ENCODE results near the gene PADI4. TPM values are rescaled to one million over a fixed set of nuclear protein-coding genes. Genes with fewer than 3 reads are reported as not detected.

The PADI4 gene
- total RNA-seq, 1 experiment from 2014 or later, result 0.62 TPM

- H3K36me3 ChIP-seq (replicated peaks; ENCODE audit: control insufficient read depth, insufficient read depth, low read length), result no peaks in the 10 kb centered on the region
- no peaks in the 10 kb centered on the region for H3K27me3 ChIP-seq (ENCODE audit: control insufficient read depth, insufficient read depth, low read length)
- no peak overlapping the region for H3K4me3 ChIP-seq (ENCODE audit: insufficient read depth, low read depth, low read length)
- no peak for DNase-seq
These were observed 50.6 kb downstream of the PADI4 start for GRCh38 chr1:17358557-17358956.

GRCh38 chr1:17359031-17359430, 51.0 kb downstream of the PADI4 start:
- H3K27me3 ChIP-seq (ENCODE audit: control insufficient read depth, insufficient read depth, low read length), result no peaks in the 10 kb centered on the region
- H3K4me3 ChIP-seq (ENCODE audit: insufficient read depth, low read depth, low read length), result no peak overlapping the region
- DNase-seq, result peak; percentile 79
- H3K36me3 ChIP-seq (replicated peaks; ENCODE audit: control insufficient read depth, insufficient read depth, low read length), result no peaks in the 10 kb centered on the region

GRCh38 chr1:17359808-17360207, 51.8 kb downstream of the PADI4 start:
- Histone ChIP-seq H3K36me3 (replicated peaks; ENCODE audit: control insufficient read depth, insufficient read depth, low read length) (no peaks in the 10 kb centered on the region), H3K27me3 (ENCODE audit: control insufficient read depth, insufficient read depth, low read length) (no peaks in the 10 kb centered on the region), H3K4me3 (ENCODE audit: insufficient read depth, low read depth, low read length) (no peak overlapping the region)
- no peak for DNase-seq

GRCh38 chr1:17360272-17360956, 52.4 kb downstream of the PADI4 start:
- Histone ChIP-seq H3K27me3 (ENCODE audit: control insufficient read depth, insufficient read depth, low read length) (no peaks in the 10 kb centered on the region), H3K4me3 (ENCODE audit: insufficient read depth, low read depth, low read length) (no peak overlapping the region), H3K36me3 (replicated peaks; ENCODE audit: control insufficient read depth, insufficient read depth, low read length) (no peaks in the 10 kb centered on the region)
- DNase-seq, result no peak

GRCh38 chr1:17361687-17362086, 53.7 kb downstream of the PADI4 start:
- Histone ChIP-seq H3K27me3 (ENCODE audit: control insufficient read depth, insufficient read depth, low read length) (no peaks in the 10 kb centered on the region), H3K36me3 (replicated peaks; ENCODE audit: control insufficient read depth, insufficient read depth, low read length) (no peaks in the 10 kb centered on the region), H3K4me3 (ENCODE audit: insufficient read depth, low read depth, low read length) (no peak overlapping the region)
- no peak for DNase-seq

- Histone ChIP-seq H3K4me3 (ENCODE audit: insufficient read depth, low read depth, low read length) (no peak overlapping the region), H3K27me3 (ENCODE audit: control insufficient read depth, insufficient read depth, low read length) (no peaks in the 10 kb centered on the region), H3K36me3 (replicated peaks; ENCODE audit: control insufficient read depth, insufficient read depth, low read length) (no peaks in the 10 kb centered on the region)
- DNase-seq, result no peak
These were observed 55.4 kb downstream of the PADI4 start for GRCh38 chr1:17363351-17363750.

- no peak overlapping the region for H3K4me3 ChIP-seq (ENCODE audit: insufficient read depth, low read depth, low read length)
- H3K36me3 ChIP-seq (replicated peaks; ENCODE audit: control insufficient read depth, insufficient read depth, low read length), result no peaks in the 10 kb centered on the region
- DNase-seq, result no peak
- H3K27me3 ChIP-seq (ENCODE audit: control insufficient read depth, insufficient read depth, low read length), result no peaks in the 10 kb centered on the region
These were observed 55.8 kb downstream of the PADI4 start for GRCh38 chr1:17363771-17364170.

- DNase-seq, result no peak
- Histone ChIP-seq H3K27me3 (ENCODE audit: control insufficient read depth, insufficient read depth, low read length) (no peaks in the 10 kb centered on the region), H3K4me3 (ENCODE audit: insufficient read depth, low read depth, low read length) (no peak overlapping the region), H3K36me3 (replicated peaks; ENCODE audit: control insufficient read depth, insufficient read depth, low read length) (no peaks in the 10 kb centered on the region)
These were observed 57.3 kb downstream of the PADI4 start for GRCh38 chr1:17365293-17365692.

GRCh38 chr1:17369466-17369865, 61.5 kb downstream of the PADI4 start:
- no peak for DNase-seq
- Histone ChIP-seq H3K4me3 (ENCODE audit: insufficient read depth, low read depth, low read length) (no peak overlapping the region), H3K27me3 (ENCODE audit: control insufficient read depth, insufficient read depth, low read length) (no peaks in the 10 kb centered on the region), H3K36me3 (replicated peaks; ENCODE audit: control insufficient read depth, insufficient read depth, low read length) (no peaks in the 10 kb centered on the region)

- no peaks in the 10 kb centered on the region for H3K36me3 ChIP-seq (replicated peaks; ENCODE audit: control insufficient read depth, insufficient read depth, low read length)
- DNase-seq, result peak; percentile 86
- no peaks in the 10 kb centered on the region for H3K27me3 ChIP-seq (ENCODE audit: control insufficient read depth, insufficient read depth, low read length)
- H3K4me3 ChIP-seq (ENCODE audit: insufficient read depth, low read depth, low read length), result no peak overlapping the region
These were observed 62.6 kb downstream of the PADI4 start for GRCh38 chr1:17370618-17371017.

GRCh38 chr1:17371896-17372295, 63.9 kb downstream of the PADI4 start, which contains the start of gene PADI6:
Gene PADI6 (plus strand): TSS chr1:17372196. CDS start chr1:17372246, 50 bp downstream.
- H3K36me3 ChIP-seq (replicated peaks; ENCODE audit: control insufficient read depth, insufficient read depth, low read length), result no peaks in the 10 kb centered on the region
- H3K27me3 ChIP-seq (ENCODE audit: control insufficient read depth, insufficient read depth, low read length), result no peaks in the 10 kb centered on the region
- no peak within 1 kb of the TSS for H3K4me3 ChIP-seq (ENCODE audit: insufficient read depth, low read depth, low read length)
- no peak for DNase-seq

- Histone ChIP-seq H3K27me3 (ENCODE audit: control insufficient read depth, insufficient read depth, low read length) (no peaks in the 10 kb centered on the region), H3K36me3 (replicated peaks; ENCODE audit: control insufficient read depth, insufficient read depth, low read length) (no peaks in the 10 kb centered on the region), H3K4me3 (ENCODE audit: insufficient read depth, low read depth, low read length) (no peak overlapping the region)
- no peak for DNase-seq
These were observed 65.0 kb downstream of the PADI4 start for GRCh38 chr1:17372955-17373354.

- no peak for DNase-seq
- Histone ChIP-seq H3K27me3 (ENCODE audit: control insufficient read depth, insufficient read depth, low read length) (no peaks in the 10 kb centered on the region), H3K4me3 (ENCODE audit: insufficient read depth, low read depth, low read length) (no peak overlapping the region), H3K36me3 (replicated peaks; ENCODE audit: control insufficient read depth, insufficient read depth, low read length) (no peaks in the 10 kb centered on the region)
These were observed 67.7 kb downstream of the PADI4 start for GRCh38 chr1:17375651-17376050.

- Histone ChIP-seq H3K36me3 (replicated peaks; ENCODE audit: control insufficient read depth, insufficient read depth, low read length) (no peaks in the 10 kb centered on the region), H3K4me3 (ENCODE audit: insufficient read depth, low read depth, low read length) (no peak overlapping the region), H3K27me3 (ENCODE audit: control insufficient read depth, insufficient read depth, low read length) (no peaks in the 10 kb centered on the region)
- peak; percentile 88 for DNase-seq
These were observed 69.4 kb downstream of the PADI4 start for GRCh38 chr1:17377325-17377953.

GRCh38 chr1:17381161-17381560, 73.2 kb downstream of the PADI4 start:
- Histone ChIP-seq H3K36me3 (replicated peaks; ENCODE audit: control insufficient read depth, insufficient read depth, low read length) (no peaks in the 10 kb centered on the region), H3K4me3 (ENCODE audit: insufficient read depth, low read depth, low read length) (no peak overlapping the region), H3K27me3 (ENCODE audit: control insufficient read depth, insufficient read depth, low read length) (no peaks in the 10 kb centered on the region)
- no peak for DNase-seq
